ENCODE measurements around the gene SHF.

The SHF gene

DNA sequence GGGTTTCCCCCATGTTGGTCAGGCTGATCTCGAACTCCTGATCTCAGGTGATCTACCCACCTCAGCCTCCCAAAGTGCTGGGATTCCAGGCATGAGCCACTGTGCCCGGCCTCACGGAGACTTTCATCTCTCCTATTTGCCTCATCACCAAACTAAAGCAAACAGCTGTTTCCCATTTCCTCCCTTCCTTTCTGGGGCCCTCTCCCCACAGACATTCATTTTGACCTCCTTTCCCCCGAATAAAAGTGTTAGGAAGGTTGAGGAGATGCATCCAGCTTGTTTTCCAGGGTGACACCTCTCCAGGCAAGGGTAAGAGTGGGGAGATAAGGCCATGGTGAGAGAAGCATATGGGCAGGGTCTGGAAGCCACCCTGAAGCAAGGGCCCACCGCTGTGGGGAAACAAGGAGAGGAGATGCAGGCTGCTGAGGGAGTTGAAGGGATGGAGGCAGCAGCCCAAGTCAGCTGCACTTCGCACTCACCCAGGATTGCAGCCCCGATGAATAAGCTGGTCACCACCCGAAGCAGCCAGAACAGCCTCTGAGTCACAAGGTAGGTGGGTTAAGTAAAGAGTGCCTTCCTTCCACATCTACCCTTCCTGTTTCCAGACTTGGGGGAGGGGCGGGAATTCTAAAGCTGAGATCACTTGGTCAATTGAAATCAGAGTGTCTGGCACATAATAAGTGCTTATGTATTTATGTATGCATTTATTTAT lies 65.9 kb downstream of the SHF start:
- H3K27ac ChIP-seq (ENCODE audit: low read depth, low read length): no peak overlapping the region
- H3K4me3 ChIP-seq (ENCODE audit: low read depth, low read length): no peak overlapping the region
- no peaks in the 10 kb centered on the region for H3K4me1 ChIP-seq (ENCODE audit: control insufficient read depth, insufficient read depth, low read length)
- no peaks in the 10 kb centered on the region for H3K36me3 ChIP-seq (ENCODE audit: control insufficient read depth, insufficient read depth, low read length)
- H3K9me3 ChIP-seq (ENCODE audit: control insufficient read depth, insufficient read depth, low read length): no peaks in the 10 kb centered on the region
- H3K27me3 ChIP-seq (ENCODE audit: control insufficient read depth, insufficient read depth, low read length): peaks cover 83% of the 10 kb centered on the region
- no peak overlapping the region for H3K9ac ChIP-seq (ENCODE audit: low read depth, low read length)

DNA sequence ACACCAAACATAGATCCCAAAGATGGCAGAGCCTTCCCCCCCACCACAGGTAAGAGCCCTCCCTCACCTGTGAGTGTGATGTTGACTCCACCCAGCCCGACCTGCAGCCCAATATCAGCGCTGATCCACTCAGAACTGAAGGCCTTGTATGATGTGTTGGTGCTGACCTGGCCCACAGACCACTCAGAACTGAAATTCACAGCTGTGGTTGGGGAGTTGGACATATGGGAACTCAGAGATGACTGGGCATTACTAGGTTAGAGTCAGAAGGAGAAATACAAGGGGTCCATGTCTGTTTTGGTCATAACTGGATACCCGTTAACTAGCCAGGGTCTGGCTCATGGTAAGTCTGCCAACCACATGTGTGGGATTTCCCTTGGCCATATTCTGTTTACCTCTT lies 66.7 kb downstream of the SHF start:
- H3K4me3 ChIP-seq (ENCODE audit: low read depth, low read length): no peak overlapping the region
- H3K36me3 ChIP-seq (ENCODE audit: control insufficient read depth, insufficient read depth, low read length): no peaks in the 10 kb centered on the region
- H3K4me1 ChIP-seq (ENCODE audit: control insufficient read depth, insufficient read depth, low read length): peaks cover 4% of the 10 kb centered on the region; the same call in 1 of the 2 replicates
- H3K27me3 ChIP-seq (ENCODE audit: control insufficient read depth, insufficient read depth, low read length): peaks cover 83% of the 10 kb centered on the region
- no peaks in the 10 kb centered on the region for H3K9me3 ChIP-seq (ENCODE audit: control insufficient read depth, insufficient read depth, low read length)
- H3K27ac ChIP-seq (ENCODE audit: low read depth, low read length): no peak overlapping the region
- no peak overlapping the region for H3K9ac ChIP-seq (ENCODE audit: low read depth, low read length)

DNA sequence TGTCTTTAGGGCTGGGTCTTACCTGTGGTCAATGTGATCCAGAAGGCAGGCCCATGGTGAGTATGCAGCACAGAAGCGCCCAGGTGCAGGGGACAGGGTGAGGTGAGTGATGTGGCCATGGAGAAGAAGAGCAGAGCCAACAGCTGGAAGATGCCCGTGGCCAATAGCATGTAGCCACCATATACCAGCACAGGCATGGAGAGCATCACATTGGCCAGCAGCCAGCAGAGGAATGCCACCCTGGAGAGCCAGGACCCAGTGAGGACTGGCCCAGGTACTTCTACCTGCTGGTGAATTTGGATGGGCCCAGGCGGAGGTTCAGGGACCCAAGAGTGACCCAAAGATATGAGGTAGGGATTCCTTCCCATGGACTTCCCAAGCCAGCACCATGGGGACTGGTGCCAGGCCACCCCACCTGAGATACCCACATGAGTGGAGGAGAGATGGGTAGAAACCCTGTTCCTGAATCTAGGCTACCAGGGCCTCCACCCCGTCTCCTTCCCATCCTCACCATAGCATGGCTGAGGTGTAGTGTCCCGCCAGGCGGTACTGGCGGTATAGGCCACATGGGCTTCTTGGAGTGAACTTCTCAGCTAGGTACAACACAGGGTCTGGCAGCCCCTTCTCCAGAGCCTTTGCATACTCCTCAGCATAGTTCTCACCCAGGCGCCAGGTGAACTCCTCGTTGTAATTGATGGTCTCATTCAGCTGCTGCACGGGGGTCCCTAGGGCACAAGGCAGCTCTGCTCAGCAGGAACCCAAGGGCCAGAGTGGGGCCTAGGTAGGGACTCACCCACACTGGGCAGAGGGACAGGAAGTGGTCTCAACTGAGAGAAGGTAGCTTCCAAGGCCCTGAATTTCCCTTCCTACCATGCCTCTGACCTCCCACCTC lies 67.4 kb downstream of the SHF start:
- Histone ChIP-seq H3K27ac (ENCODE audit: low read depth, low read length) (no peak overlapping the region), H3K9ac (ENCODE audit: low read depth, low read length) (no peak overlapping the region), H3K9me3 (ENCODE audit: control insufficient read depth, insufficient read depth, low read length) (no peaks in the 10 kb centered on the region), H3K4me3 (ENCODE audit: low read depth, low read length) (no peak overlapping the region), H3K4me1 (ENCODE audit: control insufficient read depth, insufficient read depth, low read length) (peaks cover 4% of the 10 kb centered on the region; the same call in 1 of the 2 replicates), H3K36me3 (ENCODE audit: control insufficient read depth, insufficient read depth, low read length) (no peaks in the 10 kb centered on the region), H3K27me3 (ENCODE audit: control insufficient read depth, insufficient read depth, low read length) (peaks cover 83% of the 10 kb centered on the region)

DNA sequence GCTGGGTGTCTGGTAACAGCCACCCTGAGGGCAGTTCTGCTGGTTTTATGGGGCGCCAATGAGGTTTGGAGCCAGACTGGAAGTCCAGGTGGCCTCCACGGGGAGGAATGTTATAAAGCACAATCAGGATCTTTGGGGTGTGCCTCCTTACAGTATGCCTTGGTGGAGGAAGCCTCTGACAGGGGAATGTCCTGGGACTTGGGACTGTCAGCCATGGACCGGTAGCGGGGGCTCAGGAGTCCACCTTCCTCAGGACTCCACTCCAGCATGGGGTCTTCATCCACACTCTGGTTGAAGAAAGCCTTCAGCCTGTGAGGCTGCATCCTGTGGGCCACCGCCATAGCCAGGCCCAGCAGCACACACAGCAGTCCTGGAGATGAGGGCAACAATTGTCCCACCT lies 68.8 kb downstream of the SHF start:
- Histone ChIP-seq H3K27ac (ENCODE audit: low read depth, low read length) (no peak overlapping the region), H3K9me3 (ENCODE audit: control insufficient read depth, insufficient read depth, low read length) (no peaks in the 10 kb centered on the region), H3K4me1 (ENCODE audit: control insufficient read depth, insufficient read depth, low read length) (peaks cover 11% of the 10 kb centered on the region; the same call in 1 of the 2 replicates), H3K9ac (ENCODE audit: low read depth, low read length) (no peak overlapping the region), H3K4me3 (ENCODE audit: low read depth, low read length) (no peak overlapping the region), H3K27me3 (ENCODE audit: control insufficient read depth, insufficient read depth, low read length) (peaks cover 85% of the 10 kb centered on the region), H3K36me3 (ENCODE audit: control insufficient read depth, insufficient read depth, low read length) (no peaks in the 10 kb centered on the region)

DNA sequence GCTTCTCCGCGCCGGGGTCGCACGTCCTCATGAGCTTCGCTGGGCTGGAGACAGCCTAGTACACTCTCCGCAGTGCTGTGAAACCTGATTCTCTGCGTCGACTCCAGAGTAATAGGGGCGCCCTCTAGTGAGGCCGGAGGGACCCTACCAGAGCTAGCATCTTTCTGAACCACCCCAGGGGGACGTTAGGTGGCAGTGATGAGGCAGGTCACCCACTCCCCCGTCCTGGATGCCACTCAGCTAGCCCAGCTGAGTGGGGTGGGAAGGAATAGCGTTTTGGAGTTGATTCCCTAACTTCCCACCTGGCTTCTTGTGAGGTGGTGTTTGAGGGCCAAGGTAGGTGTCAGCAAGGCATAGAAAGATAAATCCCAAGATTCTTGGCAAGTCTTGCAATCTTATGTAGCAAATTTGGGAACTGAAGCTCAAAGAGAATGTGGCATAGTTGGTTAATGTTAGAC lies 69.6 kb downstream of the SHF start:
- H3K9ac ChIP-seq (ENCODE audit: low read depth, low read length): no peak overlapping the region
- peaks cover 18% of the 10 kb centered on the region; the same call in 1 of the 2 replicates for H3K4me1 ChIP-seq (ENCODE audit: control insufficient read depth, insufficient read depth, low read length)
- no peak overlapping the region for H3K27ac ChIP-seq (ENCODE audit: low read depth, low read length)
- H3K9me3 ChIP-seq (ENCODE audit: control insufficient read depth, insufficient read depth, low read length): no peaks in the 10 kb centered on the region
- H3K27me3 ChIP-seq (ENCODE audit: control insufficient read depth, insufficient read depth, low read length): peaks cover 85% of the 10 kb centered on the region
- H3K4me3 ChIP-seq (ENCODE audit: low read depth, low read length): peak overlapping the region; percentile 30; the same call in 1 of the 2 replicates
- H3K36me3 ChIP-seq (ENCODE audit: control insufficient read depth, insufficient read depth, low read length): no peaks in the 10 kb centered on the region

DNA sequence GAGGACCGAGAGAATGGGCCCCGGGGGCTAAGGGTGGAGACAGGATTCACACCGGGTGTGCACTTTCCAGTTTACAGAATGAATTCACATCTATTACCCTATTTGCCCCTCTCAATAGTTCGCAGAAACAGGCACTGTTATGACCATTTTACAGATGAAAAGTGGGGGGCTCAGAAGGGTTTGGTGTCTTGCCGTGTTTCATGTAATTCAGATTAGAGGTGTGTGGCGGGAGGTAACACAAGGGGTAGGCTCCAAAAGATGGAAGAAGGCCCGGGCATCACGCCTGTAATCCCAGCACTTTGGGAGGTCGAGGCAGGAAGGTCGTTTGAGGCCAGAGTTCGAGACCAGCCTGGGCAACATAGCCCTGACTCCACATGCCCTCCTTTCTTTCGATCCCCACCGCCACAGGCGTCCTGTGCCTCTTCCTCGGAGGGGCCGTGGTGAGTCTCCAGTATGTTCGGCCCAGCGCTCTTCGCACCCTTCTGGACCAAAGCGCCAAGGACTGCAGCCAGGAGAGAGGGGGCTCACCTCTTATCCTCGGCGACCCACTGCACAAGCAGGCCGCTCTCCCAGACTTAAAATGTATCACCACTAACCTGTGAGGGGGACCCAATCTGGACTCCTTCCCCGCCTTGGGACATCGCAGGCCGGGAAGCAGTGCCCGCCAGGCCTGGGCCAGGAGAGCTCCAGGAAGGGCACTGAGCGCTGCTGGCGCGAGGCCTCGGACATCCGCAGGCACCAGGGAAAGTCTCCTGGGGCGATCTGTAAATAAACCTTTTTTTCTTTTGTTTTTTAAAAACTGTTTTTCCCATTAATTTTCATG lies 70.2 kb downstream of the SHF start:
- Histone ChIP-seq H3K36me3 (ENCODE audit: control insufficient read depth, insufficient read depth, low read length) (no peaks in the 10 kb centered on the region), H3K9me3 (ENCODE audit: control insufficient read depth, insufficient read depth, low read length) (no peaks in the 10 kb centered on the region), H3K27me3 (ENCODE audit: control insufficient read depth, insufficient read depth, low read length) (peaks cover 85% of the 10 kb centered on the region), H3K9ac (ENCODE audit: low read depth, low read length) (no peak overlapping the region), H3K27ac (ENCODE audit: low read depth, low read length) (no peak overlapping the region), H3K4me3 (ENCODE audit: low read depth, low read length) (peak overlapping the region; percentile 30; the same call in 1 of the 2 replicates), H3K4me1 (ENCODE audit: control insufficient read depth, insufficient read depth, low read length) (peaks cover 20% of the 10 kb centered on the region; the same call in 1 of the 2 replicates)

Data from HUES48 (cell line).